HT1080 (cell line): Measurements from ENCODE around the gene RAD21L1. TPM values are rescaled to one million over a fixed set of nuclear protein-coding genes. Genes with fewer than 3 reads are reported as not detected.

Experiments used
- DNase-seq: peaks from one replicate; pipeline ENCODE4 v3.0.0-alpha.2; 2015; ENCODE audit warnings: low read depth
- total RNA-seq: library from RNA; depleted of rRNA; stranded (reverse); fragments of >200 nt; shearing (Covaris generic); gene quantifications from 2 replicates; pipeline ENCODE4 v1.2.3, GENCODE V29; 2014; rRNA removed

RAD21L1 gene
- total RNA-seq, 1 experiment from 2014 or later = 0.59 TPM

DNA sequence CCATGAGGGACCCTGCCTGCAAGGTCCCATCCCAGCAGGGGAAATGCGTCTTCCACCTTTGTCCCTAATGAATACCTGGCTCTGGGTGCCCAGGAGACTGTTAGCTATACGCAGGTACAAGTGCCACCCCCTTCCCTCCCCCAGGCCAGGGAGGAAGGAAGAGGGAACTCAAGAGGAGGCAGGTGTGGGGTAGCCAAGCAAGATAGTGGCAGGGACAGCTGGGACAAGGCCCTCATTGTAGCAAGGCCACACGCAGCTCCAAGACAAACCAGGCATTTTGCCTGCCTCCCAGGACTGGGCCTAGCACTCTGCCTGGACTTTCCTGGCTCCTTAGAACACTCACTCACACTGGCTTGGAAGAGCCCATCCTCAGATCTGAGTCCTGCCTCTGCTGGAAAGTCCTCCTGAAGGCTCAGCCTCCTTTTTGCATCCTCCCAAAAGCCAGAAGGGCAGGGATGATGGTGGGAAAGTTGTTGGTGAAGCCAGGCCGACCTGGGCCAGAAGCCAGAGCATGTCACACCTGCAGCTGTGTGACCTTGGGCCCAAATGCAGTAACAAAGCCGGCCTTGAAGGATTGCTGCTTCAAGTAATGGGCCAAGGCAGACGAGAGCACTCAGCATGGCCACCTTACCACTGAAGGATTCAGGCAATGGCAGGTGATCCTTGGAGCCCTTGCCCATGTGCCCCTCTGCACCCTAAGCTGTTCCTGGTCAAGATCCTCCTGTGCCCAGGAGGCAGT lies 68.0 kb downstream of the RAD21L1 start:
- no peak for DNase-seq

DNA sequence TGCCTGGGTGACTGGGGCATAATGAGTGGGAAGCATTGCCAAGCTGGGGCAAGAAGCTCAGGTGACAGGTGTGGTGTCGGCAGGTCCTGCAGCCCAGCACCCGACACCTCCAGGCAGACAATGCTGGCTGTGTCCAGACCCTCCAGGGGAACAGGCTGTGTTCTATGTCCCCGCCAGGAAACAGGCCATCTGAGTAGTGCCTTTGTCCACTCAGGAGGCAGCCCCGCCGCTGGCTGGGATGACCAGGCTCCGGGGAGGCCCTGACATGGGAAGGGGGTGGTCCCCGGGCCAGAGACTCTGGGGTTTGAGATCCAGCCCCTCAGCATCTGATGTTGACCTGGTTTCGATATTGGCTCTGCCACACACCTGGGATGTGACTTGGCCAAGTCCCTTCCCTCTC lies 68.7 kb downstream of the RAD21L1 start:
- no peak for DNase-seq

DNA sequence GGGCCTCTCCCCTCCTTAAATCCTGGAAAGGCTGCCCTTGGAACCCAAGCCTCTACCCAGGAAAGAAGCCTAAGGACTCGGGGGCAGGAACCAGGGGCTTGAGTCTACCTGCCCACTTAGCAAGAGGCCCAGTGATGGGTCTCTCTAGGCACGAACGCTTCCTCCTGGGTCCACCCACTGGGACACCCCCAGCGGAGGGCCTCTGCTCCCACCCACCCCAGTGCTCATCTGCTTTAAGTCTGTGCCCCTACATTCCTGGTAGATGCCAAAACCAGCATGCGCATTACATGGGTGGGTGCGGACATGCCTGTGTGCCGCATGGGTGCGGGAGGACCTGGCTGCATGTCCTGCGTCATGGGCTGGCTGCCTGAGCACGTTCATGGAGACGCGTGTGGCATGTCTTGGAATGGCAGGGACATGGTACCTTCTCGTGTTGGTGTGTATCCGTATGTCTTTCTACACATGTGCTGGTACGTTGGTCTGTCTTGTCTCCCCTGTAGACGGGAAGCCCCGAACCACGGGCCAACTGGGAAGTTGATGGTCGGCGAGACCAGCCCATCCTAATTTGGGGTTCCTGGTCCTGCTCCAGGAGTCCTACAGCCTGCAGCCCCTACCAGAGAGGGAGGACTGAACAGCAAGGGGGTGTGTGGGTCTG lies 69.6 kb downstream of the RAD21L1 start:
- DNase-seq = no peak

DNA sequence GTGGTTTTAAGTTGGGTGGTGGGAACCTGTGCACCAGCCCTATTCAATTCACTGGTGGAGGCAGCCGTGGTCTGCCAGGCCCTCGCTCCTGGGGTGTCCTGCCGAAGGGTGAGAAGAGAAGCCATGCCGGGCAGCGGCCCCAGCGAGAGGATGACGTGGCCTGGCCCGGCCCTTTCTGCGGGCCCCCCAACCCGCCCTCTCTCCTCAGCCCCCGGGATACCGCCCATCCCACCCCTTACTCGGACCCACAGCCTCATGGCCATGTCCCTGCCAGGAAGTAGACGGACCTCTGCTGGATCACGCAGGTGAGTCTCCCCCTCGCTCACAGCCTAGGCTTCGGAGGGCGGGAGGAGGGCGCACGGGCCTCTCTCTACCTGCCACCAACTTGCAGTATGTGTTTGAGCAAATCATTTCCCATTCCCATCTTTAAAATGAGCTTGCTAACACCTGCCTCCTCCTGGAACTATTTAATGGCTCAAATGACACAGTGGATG lies 70.3 kb downstream of the RAD21L1 start:
- no peak for DNase-seq

DNA sequence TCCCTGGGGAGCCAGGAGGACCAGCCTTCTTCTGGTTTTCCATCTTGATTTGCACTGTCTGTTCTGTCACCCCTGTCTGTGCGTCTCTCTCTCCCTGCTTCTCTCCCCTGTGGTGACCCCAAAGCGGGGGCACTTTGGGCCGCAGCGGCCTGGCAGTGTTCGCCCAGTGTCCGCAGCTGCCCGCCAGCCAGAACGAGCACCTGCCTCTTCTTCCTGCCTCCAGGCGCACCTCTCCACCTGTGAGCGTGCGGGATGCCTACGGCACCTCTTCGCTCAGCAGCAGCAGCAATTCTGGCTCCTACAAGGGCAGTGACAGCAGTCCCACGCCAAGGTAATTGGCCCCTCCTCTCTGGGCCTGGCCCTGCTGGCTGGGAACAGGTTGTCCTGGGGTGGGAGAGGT lies 71.1 kb downstream of the RAD21L1 start:
- no peak for DNase-seq

DNA sequence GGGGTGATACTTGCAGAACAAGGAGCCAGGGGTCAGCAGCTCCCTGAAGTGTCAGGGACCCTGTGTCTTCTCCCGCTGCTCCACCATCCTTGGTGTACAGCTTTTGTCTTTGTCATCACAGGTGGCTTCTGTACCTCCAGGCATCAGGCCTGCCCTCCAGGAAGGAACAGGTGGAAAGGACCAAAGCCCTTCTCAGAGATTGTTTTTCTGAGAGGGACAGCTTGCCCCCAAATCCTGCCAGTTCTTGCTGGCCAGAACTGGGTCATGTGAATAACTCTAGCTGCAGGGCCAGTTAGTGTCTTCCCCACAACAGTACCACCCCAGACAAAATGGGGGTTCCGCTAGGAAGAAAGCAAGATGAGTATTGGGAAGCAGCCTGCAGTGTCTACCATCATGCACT lies 71.6 kb downstream of the RAD21L1 start:
- DNase-seq = no peak

DNA sequence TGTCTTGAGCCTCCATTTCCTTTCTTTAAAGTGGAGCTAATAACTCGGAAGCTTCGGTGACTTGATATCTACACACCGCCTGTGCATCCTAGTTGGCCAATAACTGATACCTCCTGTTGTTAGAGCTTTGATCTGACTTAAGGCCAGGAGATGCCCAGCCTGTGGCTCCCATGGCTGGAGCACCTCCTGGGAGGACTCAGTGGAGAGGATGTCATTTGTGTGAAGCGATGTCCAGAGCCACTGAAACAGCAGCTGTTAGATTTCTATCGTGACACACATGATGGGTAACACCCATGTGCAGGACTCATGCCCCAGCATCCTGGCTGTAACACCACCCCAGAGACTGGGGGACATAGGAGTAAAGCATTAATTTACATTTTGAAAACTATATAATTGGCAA lies 72.3 kb downstream of the RAD21L1 start:
- DNase-seq = no peak

DNA sequence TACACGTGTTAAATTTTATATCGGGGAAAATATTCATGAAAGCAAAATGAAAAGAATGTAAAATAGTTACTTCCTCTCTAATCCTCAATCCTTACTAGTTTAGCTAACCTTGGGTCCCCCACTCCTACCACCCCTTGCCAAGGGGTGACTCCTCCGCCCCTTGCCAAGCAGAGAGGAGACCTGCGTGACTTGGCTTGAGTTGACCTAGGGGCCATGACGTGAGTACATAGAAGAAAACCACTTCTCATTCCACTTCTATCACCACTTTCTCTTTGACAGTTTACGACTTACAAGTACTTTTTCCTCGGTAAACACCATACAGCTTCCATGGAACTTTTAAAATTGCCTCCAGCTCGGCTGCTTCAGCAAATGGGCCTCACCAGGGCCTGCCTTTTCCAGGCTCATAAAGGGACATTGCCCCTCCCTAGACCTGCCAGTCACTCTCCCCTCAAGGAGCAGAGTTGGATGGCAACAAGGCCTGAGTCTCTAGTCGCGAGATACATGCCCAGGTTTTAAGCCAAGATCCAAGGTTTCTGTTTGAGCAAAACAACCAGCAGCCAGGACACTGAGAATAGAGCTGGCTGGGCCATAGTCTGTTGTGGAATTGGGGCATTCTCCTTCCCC lies 73.2 kb downstream of the RAD21L1 start:
- no peak for DNase-seq

DNA sequence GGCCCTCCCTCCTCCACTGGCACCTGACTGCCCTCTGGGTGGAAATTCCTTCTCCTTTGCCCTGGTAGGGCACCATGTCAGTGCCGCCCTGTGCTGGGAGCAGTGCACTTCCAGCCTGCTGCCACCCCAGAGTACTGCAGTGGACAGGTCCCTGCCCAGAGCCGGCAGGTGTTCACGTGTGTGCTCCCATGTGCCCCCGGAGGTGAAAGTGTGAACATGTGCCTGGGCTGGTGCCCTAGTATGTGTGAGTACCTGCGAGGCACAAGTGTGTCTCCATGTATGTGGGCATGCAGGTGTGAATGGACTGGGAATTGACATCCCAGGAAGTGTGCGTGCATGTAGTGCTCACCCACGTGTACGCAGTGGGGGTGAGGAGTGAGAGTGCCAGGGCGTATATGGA lies 73.7 kb downstream of the RAD21L1 start:
- no peak for DNase-seq

DNA sequence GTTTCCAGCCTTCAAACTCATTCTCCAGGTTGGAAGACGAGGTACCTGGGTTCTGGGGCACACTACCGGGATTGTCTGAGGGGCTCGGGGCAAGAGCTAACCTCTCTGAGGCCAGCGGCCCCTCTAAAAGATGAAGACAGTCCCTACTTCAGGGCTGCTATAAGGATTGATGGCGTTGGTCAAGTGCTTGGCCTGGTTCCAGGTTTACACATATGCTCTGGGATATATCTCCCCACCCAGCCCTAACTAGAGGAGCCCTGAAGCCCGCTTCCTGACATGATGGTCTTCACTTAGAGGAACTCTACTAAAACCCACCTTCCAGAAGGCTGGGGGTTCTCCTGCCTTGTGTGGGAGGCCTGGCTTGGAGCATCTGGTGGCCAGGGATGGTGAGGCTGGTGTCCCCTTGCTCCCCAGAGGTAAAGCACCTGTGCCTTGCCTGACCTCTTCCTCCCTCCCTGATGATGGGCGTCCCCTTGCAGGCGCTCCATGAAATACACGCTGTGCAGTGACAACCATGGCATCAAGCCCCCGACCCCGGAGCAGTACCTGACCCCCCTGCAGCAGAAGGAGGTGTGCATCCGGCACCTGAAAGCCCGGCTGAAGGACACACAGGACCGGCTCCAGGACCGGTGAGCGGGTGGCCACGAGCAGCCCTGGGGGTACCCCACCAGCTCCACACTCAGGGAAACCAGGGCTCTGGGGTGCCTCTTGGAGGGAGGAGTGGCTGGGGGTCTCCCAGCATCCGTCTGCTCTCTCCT lies 74.4 kb downstream of the RAD21L1 start:
- DNase-seq = no peak

DNA sequence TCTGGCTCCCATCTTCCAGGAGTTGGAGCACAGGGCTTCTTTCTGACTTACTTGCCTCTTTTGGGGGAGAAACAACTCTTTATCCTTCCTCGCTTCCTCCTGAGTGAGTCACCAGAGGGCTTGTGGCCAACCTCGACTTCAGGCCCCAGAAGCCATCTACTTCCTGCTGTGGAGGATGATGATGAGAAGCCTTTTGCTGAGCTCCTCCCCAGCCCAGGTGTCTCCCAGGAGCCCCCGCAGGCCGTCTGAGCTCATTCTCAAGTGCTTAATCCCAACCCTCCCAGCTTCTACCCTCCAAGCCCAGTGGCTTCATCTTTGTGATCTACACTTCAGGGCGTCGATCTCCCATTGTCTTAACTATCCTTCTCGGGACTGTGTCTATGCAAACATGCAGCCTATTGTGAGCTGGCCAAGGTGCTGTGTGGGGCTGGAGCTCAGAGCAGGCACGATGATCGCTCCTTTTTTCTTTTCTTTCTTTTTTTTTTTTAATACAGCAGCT lies 75.2 kb downstream of the RAD21L1 start:
- peak; percentile 91 for DNase-seq

DNA sequence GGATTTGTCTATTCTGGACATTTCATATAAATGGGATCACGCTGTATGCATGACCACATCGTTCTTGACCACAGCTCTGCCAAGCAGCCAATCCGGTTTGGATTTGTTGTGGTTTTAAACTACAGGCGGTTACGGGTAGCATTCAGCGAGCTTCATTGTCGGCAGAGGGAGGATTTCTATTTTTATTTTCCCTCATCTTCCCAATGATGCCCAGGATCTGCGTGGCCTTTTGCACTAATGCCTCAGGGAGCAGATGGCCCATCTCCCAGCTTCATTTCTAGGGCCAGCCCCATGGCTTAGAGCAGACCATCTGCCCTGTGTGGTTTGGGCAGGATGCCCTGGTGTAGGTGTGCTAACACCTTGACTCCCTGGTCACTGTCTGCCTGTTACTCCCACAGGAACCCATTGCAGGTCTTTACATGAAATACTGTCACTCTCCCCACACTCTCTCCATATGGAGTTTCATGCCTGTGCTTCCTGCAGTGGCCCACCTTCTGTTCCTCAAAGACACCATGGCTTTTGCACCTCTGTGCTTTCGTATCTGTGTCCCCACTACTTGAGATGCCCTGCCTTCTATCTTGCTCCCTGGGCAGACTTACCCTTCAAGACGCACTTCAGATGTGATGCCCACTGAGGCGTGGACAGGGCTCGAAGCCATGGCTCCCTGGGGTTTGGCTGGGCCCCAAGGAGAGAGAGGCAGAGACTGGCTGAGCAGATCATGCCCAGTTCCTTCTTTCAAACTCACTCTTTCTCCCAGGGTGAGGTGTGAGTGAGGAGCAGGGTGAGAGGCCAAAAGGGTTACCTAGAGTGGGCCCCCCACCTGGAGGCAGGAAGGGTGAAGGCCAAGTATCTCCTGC lies 77.1 kb downstream of the RAD21L1 start:
- DNase-seq = peak; percentile 82

DNA sequence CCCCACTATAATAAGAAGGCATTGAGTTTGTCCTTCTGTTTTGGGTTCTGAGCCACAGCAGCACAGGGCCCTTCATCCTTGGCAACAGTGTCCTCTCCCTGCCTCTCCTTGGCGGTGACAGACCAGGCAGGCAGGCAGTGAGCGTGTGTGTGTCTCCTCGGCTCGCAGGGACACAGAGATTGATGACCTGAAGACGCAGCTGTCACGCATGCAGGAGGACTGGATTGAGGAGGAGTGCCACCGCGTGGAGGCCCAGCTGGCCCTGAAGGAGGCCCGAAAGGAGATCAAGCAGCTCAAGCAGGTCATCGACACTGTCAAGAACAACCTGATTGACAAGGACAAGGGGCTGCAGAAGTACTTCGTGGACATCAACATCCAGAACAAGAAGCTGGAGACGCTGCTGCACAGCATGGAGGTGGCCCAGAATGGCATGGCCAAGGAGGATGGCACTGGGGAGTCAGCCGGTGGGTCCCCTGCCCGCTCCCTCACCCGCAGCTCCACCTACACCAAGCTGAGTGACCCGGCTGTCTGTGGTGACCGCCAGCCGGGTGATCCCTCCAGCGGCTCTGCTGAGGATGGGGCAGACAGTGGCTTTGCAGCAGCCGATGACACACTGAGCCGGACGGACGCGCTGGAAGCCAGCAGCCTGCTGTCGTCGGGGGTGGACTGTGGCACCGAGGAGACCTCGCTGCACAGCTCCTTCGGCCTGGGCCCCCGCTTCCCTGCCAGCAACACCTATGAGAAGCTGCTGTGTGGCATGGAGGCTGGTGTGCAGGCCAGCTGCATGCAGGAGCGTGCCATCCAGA lies 79.1 kb downstream of the RAD21L1 start:
- DNase-seq = no peak

Other genes starting within 250 kb of the RAD21L1 start
- gene RSPO4, start 223.7 kb upstream of the RAD21L1 start, total RNA-seq = 0.30 and 0.32 TPM in 2 replicates
- gene PSMF1, start 107.4 kb upstream of the RAD21L1 start, total RNA-seq = 50.3 and 75.2 TPM in 2 replicates
- gene TMEM74B, start 41.1 kb upstream of the RAD21L1 start, total RNA-seq = 0.29 and 0.50 TPM in 2 replicates
- not detected in 2 replicates for gene C20orf202, start 22.6 kb upstream of the RAD21L1 start, total RNA-seq
- gene SNPH, start 40.2 kb downstream of the RAD21L1 start, total RNA-seq = 7.3 and 7.8 TPM in 2 replicates
- gene SDCBP2, start 103.1 kb downstream of the RAD21L1 start, total RNA-seq = 0.67 and 1.1 TPM in 2 replicates
- 181 and 419 TPM in 2 replicates for gene FKBP1A, start 167.0 kb downstream of the RAD21L1 start, total RNA-seq
- 34.6 and 48.4 TPM in 2 replicates for gene NSFL1C, start 240.8 kb downstream of the RAD21L1 start, total RNA-seq